GM12878 (cell line): ENCODE results near the gene FAT1. TPM values are rescaled to one million over a fixed set of nuclear protein-coding genes. Genes with fewer than 3 reads are reported as not detected.

Experiments
- ATAC-seq: fragments of 200-7000 bp; cut with Tn5 transposase; 3 replicates; pipeline ENCODE4 v1.9.1; 2020; ENCODE audit warnings: mild to moderate bottlenecking, moderate library complexity
- BruUV-seq: library from RNA; stranded (reverse); fragments of 400-500 nt; replicated peaks from 2 replicates; lab custom pipeline; 2021; lab: Mats Ljungman, UMichigan
- CTCF ChIA-PET: fragments of 300-600 bp; sonication (Branson Sonifier 250); formaldehyde crosslinking; extraction: SDS; loops from one replicate; lab custom pipeline; 2021; ENCODE audit warnings: inconsistent platforms; lab: Yijun Ruan, JAX
- POLR2A ChIA-PET: fragments of 350-600 bp; formaldehyde crosslinking; extraction: SDS; loops from one replicate; lab custom pipeline; 2021; ENCODE audit warnings: inconsistent platforms; lab: Charles Lee
- RAD21 ChIA-PET: fragments of 300-600 bp; sonication (Branson Sonifier 250); formaldehyde crosslinking; loops from one replicate; lab custom pipeline; 2023; ENCODE audit warnings: antibody characterized with exemption; ENCODE audit not compliant: unreplicated experiment; lab: Charles Lee
- SMC1A ChIA-PET: fragments of 300-600 bp; sonication (Branson Sonifier 250); formaldehyde crosslinking; loops from one replicate; lab custom pipeline; 2023; ENCODE audit not compliant: unreplicated experiment, uncharacterized antibody; lab: Charles Lee
- DNase-seq: peaks from one replicate; pipeline ENCODE4 v3.0.0-alpha.2; 2011; ENCODE audit warnings: low read depth, low spot score
- FAIRE-seq: peaks from 3 replicates; lab custom pipeline; 2011; peaks lifted over from hg19 to GRCh38; lab: Jason Lieb, UNC
- H2AFZ ChIP-seq: 2 replicates; pipeline ENCODE4 v1.6.0; 2011; ENCODE audit warnings: low read depth, low read length, control low read depth; ENCODE audit not compliant: control insufficient read depth
- H3K27ac ChIP-seq: 2 replicates; pipeline ENCODE4 v1.5.1; 2011; ENCODE audit warnings: control low read depth; ENCODE audit not compliant: control insufficient read depth, insufficient read depth
- H3K27me3 ChIP-seq, 2 experiments: replicated peaks in 1 of 2; 2 replicates each; pipeline versions ENCODE4 v1.6.0 to v1.6.1; 2011; ENCODE audit warnings: low read length in 1 of 2; ENCODE audit not compliant: control insufficient read depth in 2 of 2, insufficient read depth in 2 of 2
- H3K36me3 ChIP-seq, 2 experiments: 2 replicates each; pipeline ENCODE4 v1.5.1; 2011; ENCODE audit warnings: low read length in 1 of 2; ENCODE audit not compliant: control insufficient read depth in 2 of 2, insufficient read depth in 2 of 2
- H3K4me1 ChIP-seq: 2 replicates; pipeline ENCODE4 v1.6.1; 2011; ENCODE audit warnings: mild to moderate bottlenecking, low read length, moderate library complexity, mixed read lengths; ENCODE audit not compliant: control insufficient read depth, insufficient read depth
- H3K4me2 ChIP-seq: 2 replicates; pipeline ENCODE4 v1.6.0; 2011; ENCODE audit warnings: control low read depth; ENCODE audit not compliant: control insufficient read depth, insufficient read depth
- H3K4me3 ChIP-seq: fragments of 200-600 bp; sonication (generic); 2 replicates; pipeline ENCODE4 v1.5.1; 2016
- H3K79me2 ChIP-seq: 2 replicates; pipeline ENCODE4 v1.6.0; 2011; ENCODE audit warnings: low read length; ENCODE audit not compliant: control insufficient read depth, insufficient read depth
- H3K9ac ChIP-seq: 2 replicates; pipeline ENCODE4 v1.8.0; 2011; ENCODE audit warnings: low read length, control low read depth, mixed read lengths; ENCODE audit not compliant: control insufficient read depth, insufficient read depth
- H3K9me3 ChIP-seq: replicated peaks from 3 replicates; pipeline ENCODE4 v1.5.1; 2011; ENCODE audit warnings: mild to moderate bottlenecking, low read length; ENCODE audit not compliant: control insufficient read depth, insufficient read depth
- H4K20me1 ChIP-seq: 2 replicates; pipeline ENCODE4 v1.6.0; 2011; ENCODE audit not compliant: control insufficient read depth, insufficient read depth
- ATF3 ChIP-seq: IDR thresholded peaks from 2 replicates; pipeline ENCODE4 v1.6.1; 2011; ENCODE audit warnings: low read depth, mild to moderate bottlenecking, low read length, moderate library complexity, borderline replicate concordance; ENCODE audit errors: extremely low read depth
- CEBPZ ChIP-seq: fragments of 150-350 bp; IDR thresholded peaks from 2 replicates; pipeline ENCODE4 v1.6.1; 2016; ENCODE audit warnings: low read depth, low read length
- PAX8 ChIP-seq: fragments of 450-650 bp; IDR thresholded peaks from 2 replicates; pipeline ENCODE4 v1.6.1; 2017; ENCODE audit warnings: mild to moderate bottlenecking, moderate library complexity
- REST ChIP-seq: IDR thresholded peaks from 2 replicates; pipeline ENCODE4 v1.6.1; 2012; ENCODE audit warnings: mild to moderate bottlenecking, low read depth, low read length
- SIN3A ChIP-seq: IDR thresholded peaks from 2 replicates; pipeline ENCODE4 v1.6.1; 2012; ENCODE audit warnings: low read depth, low read length, improper control_type of control experiment
- STAT3 ChIP-seq: IDR thresholded peaks from 2 replicates; pipeline ENCODE4 v1.6.1; 2011; ENCODE audit warnings: low read depth, low read length, improper control_type of control experiment
- ZBTB40 ChIP-seq: fragments of 450-650 bp; IDR thresholded peaks from 2 replicates; pipeline ENCODE4 v1.6.1; 2016; ENCODE audit warnings: mild to moderate bottlenecking, moderate library complexity, borderline replicate concordance
- WGBS: methylation state at CpG from one replicate; pipeline ENCODE4 v1.1.6; 2016; ENCODE audit warnings: low lambda C conversion rate; ENCODE audit not compliant: insufficient replicate concordance, insufficient coverage; ENCODE audit errors: missing lambda C conversion rate; 5-methylcytosine and 5-hydroxymethylcytosine counted together
- in situ Hi-C: fragments of 300-500 bp; cut with MboI; formaldehyde crosslinking; loops from 9 replicates; pipeline ENCODE4 v1.14.3; 2018; ENCODE audit warnings: mixed read lengths
- intact Hi-C: fragments of 100-400 bp; cut with micrococcal nuclease; formaldehyde crosslinking; loops from one replicate; pipeline ENCODE4 v1.14.2; 2022; ENCODE audit not compliant: unreplicated experiment
- polyA plus RNA-seq, 11 experiments: library from polyadenylated mRNA; depleted of rRNA in 4 of 11; unstranded in 6 of 11; stranded (reverse) in 5 of 11; fragments of >200 nt; fragmentation: Nextera tagmentation in 4 of 11; fragmentation: Illumina TruSeq in 1 of 11; extraction: Ambion mirVana in 4 of 11; extraction: Trizol in 1 of 11; gene quantifications; 1 replicate in 1 of 11; 2 replicates in 10 of 11; pipeline versions ENCODE4 v1.2.1 to v1.2.3, GENCODE V29; 2011 to 2016; ENCODE audit warnings: inconsistent platforms in 2 of 11, missing spikeins in 2 of 11, low read depth in 1 of 11
- total RNA-seq, 4 experiments: library from RNA; depleted of rRNA in 3 of 4; stranded (reverse); fragments of >200 nt in 3 of 4; fragmentation: Illumina TruSeq in 1 of 4; extraction: Trizol in 1 of 4; gene quantifications; 2 replicates each; pipeline versions ENCODE4 v1.2.1 to v1.2.3, GENCODE V29; 2013 to 2021

FAT1 gene
- total and polyA plus RNA-seq, 10 of the 15 experiments (the other 5 are each of a cell fraction or from before 2014, with no cell fraction given), result 0.04 to 11.8 (median 0.11) TPM; not detected in 1

DNA sequence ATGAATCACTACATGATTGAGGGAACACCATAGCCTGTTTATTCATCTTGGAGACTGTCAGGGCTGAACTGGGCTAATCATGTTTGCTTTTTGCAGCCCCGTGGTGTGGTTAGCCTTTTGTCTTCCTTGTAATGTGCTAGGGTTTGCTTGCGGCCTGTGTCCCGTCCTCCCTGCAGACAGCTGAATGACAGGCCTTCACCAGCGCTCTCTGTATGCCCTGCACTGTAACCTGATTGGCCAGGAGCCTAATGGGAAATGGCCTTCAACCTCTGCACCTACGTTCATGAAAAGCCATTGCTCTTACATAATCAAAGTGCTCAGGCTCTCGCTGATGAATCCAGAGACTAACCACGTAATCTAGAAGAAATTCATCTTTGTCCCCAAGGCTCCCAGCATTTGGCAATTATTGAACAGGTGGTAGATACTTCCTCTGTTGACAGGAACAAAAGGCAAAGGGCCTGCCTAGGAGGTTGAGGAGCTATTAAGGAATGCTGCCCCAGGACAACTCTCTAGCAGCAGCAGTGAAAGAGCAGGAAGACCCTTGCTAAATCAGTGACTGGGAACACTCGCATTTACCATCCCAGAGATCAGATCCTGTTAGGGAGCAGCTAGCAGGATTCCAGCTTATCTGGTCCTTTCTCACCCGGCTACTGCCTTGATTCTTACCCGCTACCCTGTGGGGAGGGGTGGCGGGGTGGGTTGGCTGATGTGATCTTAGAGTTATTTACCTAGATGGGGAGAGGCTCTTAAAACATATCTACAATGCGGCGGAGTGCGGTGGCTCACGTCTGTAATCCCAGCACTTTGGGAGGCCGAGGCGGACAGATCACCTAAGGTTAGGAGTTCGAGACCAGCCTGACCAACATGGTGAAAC lies 42.3 kb upstream of the FAT1 start (continued):
- TF ChIP-seq REST, result no peak
- TF ChIP-seq PAX8, result no peak

DNA sequence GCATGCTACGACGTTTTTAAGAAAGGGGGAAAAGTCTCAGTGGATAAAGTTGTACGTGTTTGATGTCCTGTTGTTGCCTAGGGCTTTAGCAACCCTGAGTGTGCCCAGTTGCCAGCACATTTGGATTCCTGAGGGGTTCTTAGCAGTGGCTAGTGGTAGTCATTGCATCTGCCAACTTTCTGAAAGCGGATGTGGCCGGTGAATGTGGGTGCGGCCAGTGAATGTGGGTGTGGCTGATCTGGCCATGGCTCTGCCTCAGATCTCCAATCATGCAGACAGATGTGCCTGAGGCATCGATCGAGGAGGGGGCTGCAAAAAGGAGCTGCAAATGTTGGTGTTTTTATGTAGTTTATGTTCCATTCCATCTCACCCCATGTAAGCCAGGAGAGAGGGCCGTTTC lies 41.5 kb upstream of the FAT1 start:
- Histone ChIP-seq H3K27me3 (no peaks in the 10 kb centered on the region), H3K9me3 (no peaks in the 10 kb centered on the region), H3K9ac (no peak overlapping the region), H3K4me3 (no peak overlapping the region), H4K20me1 (no peaks in the 10 kb centered on the region), H3K27ac (no peak overlapping the region), H3K36me3 (no peaks in the 10 kb centered on the region), H3K79me2 (no peaks in the 10 kb centered on the region), H3K4me1 (no peaks in the 10 kb centered on the region), H2AFZ (no peak overlapping the region), H3K4me2 (no peak overlapping the region)
- CTCF ChIA-PET, result no interaction called here
- FAIRE-seq, result no peak
- SMC1A ChIA-PET, result no interaction called here
- in situ Hi-C loops, result no loop called here
- ATAC-seq, result peak; percentile 36; the same call in 2 of the 3 replicates
- intact Hi-C loops, result no loop called here
- POLR2A ChIA-PET, result no interaction called here
- RAD21 ChIA-PET, result no interaction called here
- DNase-seq, result no peak
- WGBS, result 28% methylated on average over 9 of the region's 9 CpGs
- no TSS peak for BruUV-seq
- no peak for TF ChIP-seq ATF3
- TF ChIP-seq SIN3A, result no peak
- TF ChIP-seq ZBTB40, result no peak
- TF ChIP-seq CEBPZ, result no peak
- TF ChIP-seq STAT3, result no peak
